ENCODE results near the gene GRM4. TPM values are rescaled to one million over a fixed set of nuclear protein-coding genes. Genes with fewer than 3 reads are reported as not detected.

GRM4 gene
- total RNA-seq, 1 donor from 2014 or later, result not detected

GRCh38 chr6:34157851-34158250, 12.0 kb upstream of the GRM4 start:
- no peak for DNase-seq (ENCODE audit: low read depth, low spot score)

- no peak for DNase-seq (ENCODE audit: low read depth, low spot score)
Observed at GRCh38 chr6:34157236-34157830, 11.4 kb upstream of the GRM4 start.

GRCh38 chr6:34155471-34156300, 9.8 kb upstream of the GRM4 start:
- DNase-seq (ENCODE audit: low read depth, low spot score), result no peak

- no peak for DNase-seq (ENCODE audit: low read depth, low spot score)
Observed at GRCh38 chr6:34154668-34155447, 9.0 kb upstream of the GRM4 start.

- DNase-seq (ENCODE audit: low read depth, low spot score), result no peak
Observed at GRCh38 chr6:34152806-34153520, 7.1 kb upstream of the GRM4 start.

GRCh38 chr6:34152042-34152524, 6.2 kb upstream of the GRM4 start:
- no peak for DNase-seq (ENCODE audit: low read depth, low spot score)

- no peak for DNase-seq (ENCODE audit: low read depth, low spot score)
Observed at GRCh38 chr6:34151321-34152041, 5.6 kb upstream of the GRM4 start.

GRCh38 chr6:34150766-34151165, 4.9 kb upstream of the GRM4 start:
- DNase-seq (ENCODE audit: low read depth, low spot score), result no peak

- DNase-seq (ENCODE audit: low read depth, low spot score), result no peak
Observed at GRCh38 chr6:34149831-34150400, 4.0 kb upstream of the GRM4 start.

GRCh38 chr6:34149452-34149810, 3.5 kb upstream of the GRM4 start:
- no peak for DNase-seq (ENCODE audit: low read depth, low spot score)

- no peak for DNase-seq (ENCODE audit: low read depth, low spot score)
Observed at GRCh38 chr6:34148631-34149451, 3.0 kb upstream of the GRM4 start.

GRCh38 chr6:34147906-34148630, 2.2 kb upstream of the GRM4 start:
- DNase-seq (ENCODE audit: low read depth, low spot score), result no peak

GRCh38 chr6:34146801-34147592, 1.1 kb upstream of the GRM4 start:
- no peak for DNase-seq (ENCODE audit: low read depth, low spot score)

- no peak for DNase-seq (ENCODE audit: low read depth, low spot score)
Observed at GRCh38 chr6:34145161-34146020, 496 bp downstream of the GRM4 start.

GRCh38 chr6:34144581-34145160, 1.2 kb downstream of the GRM4 start:
- DNase-seq (ENCODE audit: low read depth, low spot score), result no peak

- DNase-seq (ENCODE audit: low read depth, low spot score), result no peak
Observed at GRCh38 chr6:34143884-34144580, 1.9 kb downstream of the GRM4 start.
